Vagina (tissue), 2 donors: ENCODE measurements around the gene ANKRD10. TPM values are rescaled to one million over a fixed set of nuclear protein-coding genes. Genes with fewer than 3 reads are reported as not detected.
A peak's percentile ranks its signal among the peaks of the same experiment; 100 is the strongest.

Experiments used
- DNase-seq, 2 donors: peaks; one replicate each; pipeline ENCODE4 v3.0.0-alpha.2; 2017; ENCODE audit errors: extremely low spot score in 2 of 2
- H3K27ac ChIP-seq: fragments of 200-600 bp; sonication (generic); one replicate; pipeline ENCODE4 v1.5.1; 2019
- H3K27me3 ChIP-seq: fragments of 200-600 bp; sonication (generic); one replicate; pipeline ENCODE4 v1.5.1; 2019
- H3K36me3 ChIP-seq, 2 donors: fragments of 200-600 bp; sonication (generic); one replicate each; pipeline ENCODE4 v1.5.1; 2017 to 2019
- H3K4me1 ChIP-seq: fragments of 200-600 bp; sonication (generic); one replicate; pipeline ENCODE4 v1.5.1; 2019
- H3K4me3 ChIP-seq, 2 donors: fragments of 200-600 bp; sonication (generic); 1 replicate in 1 of 2; 2 replicates in 1 of 2; pipeline ENCODE4 v1.5.1; 2016 to 2019
- H3K9me3 ChIP-seq: fragments of 200-600 bp; sonication (generic); one replicate; pipeline ENCODE4 v1.5.1; 2019
- CTCF ChIP-seq, 3 experiments: fragments of 450-650 bp in 2 of 3; fragments of 200-600 bp in 1 of 3; sonication (generic) in 1 of 3; IDR thresholded peaks; one replicate each; pipeline ENCODE4 v1.5.1; 2017 to 2019; ENCODE audit warnings: antibody characterized with exemption in 3 of 3, mild to moderate bottlenecking in 2 of 3, moderate library complexity in 2 of 3
- POLR2A ChIP-seq, 2 donors: fragments of 450-650 bp; IDR thresholded peaks; one replicate each; pipeline ENCODE4 v1.6.1; 2017; ENCODE audit warnings: antibody characterized with exemption in 2 of 2, mild to moderate bottlenecking in 2 of 2, moderate library complexity in 2 of 2
- POLR2AphosphoS5 ChIP-seq, 2 donors: sonication (generic); formaldehyde crosslinking; IDR thresholded peaks; one replicate each; pipeline ENCODE4 v1.9.0; 2017; ENCODE audit warnings: antibody characterized with exemption in 2 of 2, mild to moderate bottlenecking in 2 of 2, low read depth in 1 of 2; ENCODE audit not compliant: insufficient read depth in 1 of 2
- intact Hi-C: fragments of 100-400 bp; cut with DNase I; formaldehyde crosslinking; loops from one replicate; pipeline ENCODE4 v1.15.1; 2023
- total RNA-seq: library from RNA; depleted of rRNA; stranded (reverse); fragments of >200 nt; gene quantifications from one replicate; pipeline ENCODE4 v1.2.3, GENCODE V29; 2016

The ANKRD10 gene
- total RNA-seq, 1 donor from 2014 or later: 114 TPM

GRCh38 chr13:110874508-110874960 is 40.3 kb downstream of the ANKRD10 start:
- peaks cover 0 to 2% of the 10 kb centered on the region in 2 donors for H3K36me3 ChIP-seq
- no peaks in the 10 kb centered on the region for H3K27me3 ChIP-seq
- peak overlapping the region; percentile 28 for H3K27ac ChIP-seq
- intact Hi-C loops: no loop called here
- TF ChIP-seq POLR2AphosphoS5 (IDR thresholded peaks at IDR 0.05; ENCODE audit: insufficient read depth in 1 of 2, low read depth in 1 of 2) (no peak), CTCF (IDR thresholded peaks at IDR 0.05) (no peak), POLR2A (IDR thresholded peaks at IDR 0.05) (no peak)
- H3K4me1 ChIP-seq: peaks cover 43% of the 10 kb centered on the region
- no peak for DNase-seq
- no peaks in the 10 kb centered on the region for H3K9me3 ChIP-seq
- H3K4me3 ChIP-seq: peak overlapping the region; percentile 40 to 41

- Histone ChIP-seq H3K27ac (peak overlapping the region; percentile 86), H3K4me1 (peaks cover 48% of the 10 kb centered on the region), H3K9me3 (no peaks in the 10 kb centered on the region), H3K4me3 (peak overlapping the region; percentile 40 to 41), H3K36me3 (no peaks in the 10 kb centered on the region), H3K27me3 (no peaks in the 10 kb centered on the region)
- DNase-seq: no peak
- TF ChIP-seq POLR2A (IDR thresholded peaks at IDR 0.05) (no peak), POLR2AphosphoS5 (IDR thresholded peaks at IDR 0.05; ENCODE audit: insufficient read depth in 1 of 2, low read depth in 1 of 2) (no peak), CTCF (IDR thresholded peaks at IDR 0.05) (no peak)
- intact Hi-C loops: no loop called here
Measured at GRCh38 chr13:110873639-110874507, 41.0 kb downstream of the ANKRD10 start.

- H3K9me3 ChIP-seq: no peaks in the 10 kb centered on the region
- TF ChIP-seq POLR2A (IDR thresholded peaks at IDR 0.05): no peak
- TF ChIP-seq CTCF (IDR thresholded peaks at IDR 0.05): no peak
- no peak for TF ChIP-seq POLR2AphosphoS5 (IDR thresholded peaks at IDR 0.05; ENCODE audit: insufficient read depth in 1 of 2, low read depth in 1 of 2)
- no peak overlapping the region for H3K4me3 ChIP-seq
- H3K36me3 ChIP-seq: no peaks in the 10 kb centered on the region
- peak overlapping the region; percentile 86 for H3K27ac ChIP-seq
- DNase-seq: no peak
- intact Hi-C loops: no loop called here
- no peaks in the 10 kb centered on the region for H3K27me3 ChIP-seq
- H3K4me1 ChIP-seq: peaks cover 48% of the 10 kb centered on the region
Measured at GRCh38 chr13:110872768-110873638, 41.9 kb downstream of the ANKRD10 start.

GRCh38 chr13:110872034-110872767 is 42.7 kb downstream of the ANKRD10 start:
- peak overlapping the region; percentile 86 for H3K27ac ChIP-seq
- intact Hi-C loops: no loop called here

More at GRCh38 chr13:110872034-110872767, 42.7 kb downstream of the ANKRD10 start:
- H3K36me3 ChIP-seq: no peaks in the 10 kb centered on the region
- TF ChIP-seq POLR2AphosphoS5 (IDR thresholded peaks at IDR 0.05; ENCODE audit: insufficient read depth in 1 of 2, low read depth in 1 of 2): no peak
- no peak for TF ChIP-seq POLR2A (IDR thresholded peaks at IDR 0.05)
- no peak for TF ChIP-seq CTCF (IDR thresholded peaks at IDR 0.05)
- H3K27me3 ChIP-seq: no peaks in the 10 kb centered on the region
- peaks cover 48% of the 10 kb centered on the region for H3K4me1 ChIP-seq
- H3K9me3 ChIP-seq: no peaks in the 10 kb centered on the region
- no peak for DNase-seq
- H3K4me3 ChIP-seq: no peak overlapping the region
